ENCODE data around the gene KCTD1. TPM values are rescaled to one million over a fixed set of nuclear protein-coding genes. Genes with fewer than 3 reads are reported as not detected.

Gene KCTD1
- total RNA-seq, 1 donor, result 18.6 TPM

GRCh38 chr18:26471826-26472225 lies 76.5 kb downstream of the KCTD1 start:
- DNase-seq (ENCODE audit: low read depth), result no peak
- no peak for TF ChIP-seq CTCF (IDR thresholded peaks at IDR 0.05; ENCODE audit: insufficient read depth, low read depth, low read length)
- no peak overlapping the region for H3K4me3 ChIP-seq (ENCODE audit: low read depth, low read length)

- DNase-seq (ENCODE audit: low read depth), result peak; percentile 47
- H3K4me3 ChIP-seq (ENCODE audit: low read depth, low read length), result no peak overlapping the region
Observed at GRCh38 chr18:26471027-26471426, 77.3 kb downstream of the KCTD1 start.

GRCh38 chr18:26470011-26470637 lies 78.2 kb downstream of the KCTD1 start:
- TF ChIP-seq CTCF (IDR thresholded peaks at IDR 0.05; ENCODE audit: insufficient read depth, low read depth, low read length), result no peak
- no peak for DNase-seq (ENCODE audit: low read depth)
- H3K4me3 ChIP-seq (ENCODE audit: low read depth, low read length), result no peak overlapping the region

More at GRCh38 chr18:26471027-26471426, 77.3 kb downstream of the KCTD1 start:
- TF ChIP-seq CTCF (IDR thresholded peaks at IDR 0.05; ENCODE audit: insufficient read depth, low read depth, low read length), result no peak

- H3K4me3 ChIP-seq (ENCODE audit: low read depth, low read length), result no peak overlapping the region
- peak; percentile 60 for TF ChIP-seq CTCF (IDR thresholded peaks at IDR 0.05; ENCODE audit: insufficient read depth, low read depth, low read length)
- no peak for DNase-seq (ENCODE audit: low read depth)
Observed at GRCh38 chr18:26468931-26469340, 79.4 kb downstream of the KCTD1 start.

- TF ChIP-seq CTCF (IDR thresholded peaks at IDR 0.05; ENCODE audit: insufficient read depth, low read depth, low read length), result no peak
- no peak for DNase-seq (ENCODE audit: low read depth)
- no peak overlapping the region for H3K4me3 ChIP-seq (ENCODE audit: low read depth, low read length)
Observed at GRCh38 chr18:26466026-26466425, 82.3 kb downstream of the KCTD1 start.

- H3K4me3 ChIP-seq (ENCODE audit: low read depth, low read length), result no peak overlapping the region
- no peak for TF ChIP-seq CTCF (IDR thresholded peaks at IDR 0.05; ENCODE audit: insufficient read depth, low read depth, low read length)
Observed at GRCh38 chr18:26465431-26465830, 82.9 kb downstream of the KCTD1 start.

More at GRCh38 chr18:26465431-26465830, 82.9 kb downstream of the KCTD1 start:
- no peak for DNase-seq (ENCODE audit: low read depth)

All from fibroblast of villous mesenchyme (primary cell).